GM12864 (cell line): ENCODE results near the gene GRHPR.
"Not testable (repeated sequence)": the region's sequence is repeated elsewhere in the genome, so short reads cannot be mapped to it uniquely, and the experiment has no call there.

Experiments
- DNase-seq: peaks from one replicate; pipeline ENCODE4 v3.0.0-alpha.2; 2011; ENCODE audit warnings: low read depth
- H3K4me3 ChIP-seq: 2 replicates; pipeline ENCODE4 v1.5.1; 2011; ENCODE audit warnings: mild to moderate bottlenecking, low read depth, low read length, control low read depth
- TF ChIP-seq, protein P1 (sequence below): IDR thresholded peaks from 2 replicates; pipeline ENCODE4 v1.5.1; 2011; ENCODE audit warnings: low read depth, mild to moderate bottlenecking, moderate library complexity, low read length, control low read depth, inconsistent platforms; ENCODE audit errors: missing control alignments

GRHPR gene

DNA sequence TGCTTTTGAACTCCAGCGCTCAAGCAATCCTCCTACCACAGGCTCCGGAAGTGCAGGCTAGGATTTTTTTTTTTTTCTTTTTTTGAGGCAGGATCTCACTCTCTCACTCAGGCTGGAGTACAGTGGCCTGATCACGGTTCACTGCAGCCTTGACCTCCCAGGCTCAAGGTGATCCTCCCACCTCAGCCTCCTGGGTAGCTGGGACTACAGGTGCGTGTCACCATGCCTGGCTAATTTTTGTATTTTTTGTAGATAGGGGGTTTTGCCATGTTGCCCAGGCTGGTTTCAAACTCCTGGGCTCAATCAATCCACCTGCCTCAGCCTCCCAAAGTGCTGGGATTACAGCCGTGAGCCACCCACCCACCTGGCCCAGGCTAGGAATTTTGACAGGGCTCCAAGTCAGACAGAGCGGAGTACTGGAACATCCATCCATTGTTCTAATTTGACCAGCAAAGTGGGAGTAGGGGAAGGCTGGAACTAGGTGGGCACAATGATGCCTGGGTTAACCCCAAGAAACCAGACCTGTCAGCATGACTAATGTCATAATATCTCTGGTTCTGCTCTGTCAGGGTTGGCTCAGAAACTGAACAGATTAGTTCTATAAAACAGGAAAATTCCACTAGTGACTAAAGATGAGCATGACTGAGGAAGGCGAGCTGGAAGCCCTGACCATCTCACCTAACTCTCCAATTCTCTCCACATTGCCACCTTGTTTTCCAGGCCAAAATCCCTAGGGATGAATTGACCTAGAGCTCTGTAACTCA is 33.6 kb downstream of the GRHPR start:
- DNase-seq, result no peak
- no peak overlapping the region for H3K4me3 ChIP-seq
- TF ChIP-seq, protein P1, sequence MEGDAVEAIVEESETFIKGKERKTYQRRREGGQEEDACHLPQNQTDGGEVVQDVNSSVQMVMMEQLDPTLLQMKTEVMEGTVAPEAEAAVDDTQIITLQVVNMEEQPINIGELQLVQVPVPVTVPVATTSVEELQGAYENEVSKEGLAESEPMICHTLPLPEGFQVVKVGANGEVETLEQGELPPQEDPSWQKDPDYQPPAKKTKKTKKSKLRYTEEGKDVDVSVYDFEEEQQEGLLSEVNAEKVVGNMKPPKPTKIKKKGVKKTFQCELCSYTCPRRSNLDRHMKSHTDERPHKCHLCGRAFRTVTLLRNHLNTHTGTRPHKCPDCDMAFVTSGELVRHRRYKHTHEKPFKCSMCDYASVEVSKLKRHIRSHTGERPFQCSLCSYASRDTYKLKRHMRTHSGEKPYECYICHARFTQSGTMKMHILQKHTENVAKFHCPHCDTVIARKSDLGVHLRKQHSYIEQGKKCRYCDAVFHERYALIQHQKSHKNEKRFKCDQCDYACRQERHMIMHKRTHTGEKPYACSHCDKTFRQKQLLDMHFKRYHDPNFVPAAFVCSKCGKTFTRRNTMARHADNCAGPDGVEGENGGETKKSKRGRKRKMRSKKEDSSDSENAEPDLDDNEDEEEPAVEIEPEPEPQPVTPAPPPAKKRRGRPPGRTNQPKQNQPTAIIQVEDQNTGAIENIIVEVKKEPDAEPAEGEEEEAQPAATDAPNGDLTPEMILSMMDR, result no peak

DNA sequence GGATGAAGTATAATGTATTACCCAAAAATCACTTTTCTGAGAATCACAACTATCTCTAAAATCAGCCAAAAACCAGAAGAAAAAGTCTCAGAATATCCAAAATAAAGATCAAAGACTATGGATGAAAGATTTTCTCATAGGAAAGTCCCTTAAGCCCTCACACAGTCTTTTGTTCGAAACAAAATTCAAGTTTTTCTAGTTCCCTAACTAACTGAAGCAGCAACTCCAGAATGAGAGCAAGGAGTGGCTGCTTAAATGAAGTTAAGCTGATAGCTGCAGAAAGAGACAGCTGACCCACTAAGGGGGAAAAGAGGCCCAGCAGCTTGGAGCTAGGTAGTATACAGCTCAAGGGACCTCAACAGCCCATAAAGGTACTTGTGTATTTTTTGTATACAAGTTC is 34.3 kb downstream of the GRHPR start:
- no peak for DNase-seq
- TF ChIP-seq, protein P1, result no peak
- no peak overlapping the region for H3K4me3 ChIP-seq

DNA sequence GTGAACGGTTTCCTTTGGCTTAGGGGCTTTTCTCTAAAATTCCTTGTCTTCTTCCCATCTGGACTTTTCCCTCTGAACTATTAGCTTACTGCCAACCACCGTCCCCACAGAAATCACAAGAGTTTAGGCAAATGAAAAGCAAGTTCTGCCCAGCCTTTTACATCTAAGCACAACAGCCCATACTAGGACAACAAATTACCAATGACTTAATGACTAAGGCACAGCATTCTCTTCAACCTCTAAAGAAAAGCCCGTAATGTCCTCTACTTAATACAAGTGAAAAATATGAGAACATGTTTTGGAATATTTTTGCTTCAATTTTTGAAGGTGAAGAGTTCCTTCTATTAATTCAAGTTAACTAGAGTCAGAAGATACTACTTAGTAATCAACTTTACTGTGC is 41.5 kb downstream of the GRHPR start:
- DNase-seq, result no peak
- TF ChIP-seq, protein P1, result no peak
- peak overlapping the region; percentile 70 for H3K4me3 ChIP-seq

DNA sequence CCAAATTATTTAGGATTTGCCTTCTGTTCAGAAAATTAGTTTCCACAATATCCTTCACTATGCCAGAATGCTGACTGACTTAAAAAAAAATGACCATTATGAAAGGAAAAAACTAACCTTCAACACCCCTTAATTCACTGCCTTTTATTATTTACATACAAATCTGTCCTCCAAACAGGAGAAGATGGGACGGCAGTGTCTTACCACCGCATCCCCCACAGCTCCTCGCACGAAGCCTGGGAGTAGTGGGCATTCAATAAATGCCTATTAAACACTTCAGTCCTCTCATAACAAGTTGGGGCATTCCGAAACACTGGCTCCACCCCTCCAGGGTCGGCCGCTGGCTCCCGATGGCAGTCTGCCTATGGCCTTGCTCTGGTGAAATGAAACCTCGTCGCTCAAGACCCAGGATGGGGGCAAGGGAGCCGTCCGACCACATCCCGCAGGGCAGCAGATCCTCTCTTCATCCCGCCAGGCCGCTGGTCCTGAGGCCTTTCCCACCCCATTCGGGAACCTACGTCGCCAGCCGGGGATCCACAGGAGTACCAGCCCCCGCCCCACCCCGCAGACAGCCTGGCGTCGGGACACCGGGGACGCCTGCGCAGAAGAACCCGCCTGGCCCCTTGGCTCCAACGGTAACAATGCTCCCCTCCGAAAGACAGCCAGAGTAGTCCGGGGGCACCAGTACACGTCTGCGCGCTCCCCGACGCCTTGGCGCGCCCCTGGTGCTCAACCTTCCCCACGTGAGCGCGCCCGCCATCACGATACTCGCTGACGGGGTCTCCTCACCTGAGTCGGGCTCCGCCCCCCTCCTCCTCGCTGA is 42.1 kb downstream of the GRHPR start:
- TF ChIP-seq, protein P1, result no peak
- DNase-seq, result peak; percentile 31
- peak overlapping the region; percentile 70 for H3K4me3 ChIP-seq

DNA sequence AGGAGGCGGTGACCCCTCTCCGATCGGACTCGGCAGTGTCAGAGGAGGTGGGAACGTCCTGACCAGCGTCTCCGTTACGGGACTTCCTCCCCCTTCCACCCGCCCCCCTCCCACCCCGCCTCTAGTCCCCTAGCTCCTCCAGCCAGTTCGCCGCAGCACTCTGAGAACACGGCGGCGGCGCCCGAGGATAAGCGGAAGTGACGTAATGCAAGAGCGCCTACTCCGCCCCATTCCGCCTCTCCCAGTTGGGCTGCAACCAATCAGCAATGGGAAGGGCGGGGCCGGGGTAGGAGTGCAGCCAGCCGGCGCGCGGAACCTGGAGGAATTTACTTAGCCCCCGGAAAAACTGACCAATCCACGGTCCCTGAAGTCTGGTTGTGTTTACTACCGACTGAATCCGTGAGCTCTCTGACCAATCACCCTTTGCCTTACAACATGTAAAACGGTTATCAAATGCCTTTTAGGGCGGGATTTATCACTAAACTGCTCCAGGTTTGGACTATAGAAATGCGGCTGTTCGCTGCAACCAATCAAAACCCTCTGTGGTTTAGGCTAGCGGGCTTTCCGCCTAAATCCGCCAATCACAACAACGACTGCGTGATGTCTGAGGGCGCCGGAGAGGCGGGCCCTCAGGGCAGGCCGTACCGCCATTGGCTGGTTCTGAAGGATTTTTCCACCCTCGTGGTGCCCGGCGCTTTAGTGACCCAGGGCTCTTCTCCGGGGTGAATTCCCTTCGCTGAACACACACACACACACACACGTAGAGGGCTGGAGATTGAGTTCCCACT is 42.9 kb downstream of the GRHPR start, which contains the start of gene ZBTB5:
TSS of gene ZBTB5 (minus strand) at position 202 of the 788 bp plus-strand sequence. CDS start 22,899 bp downstream, outside the sequence.
- peak within 1 kb of the TSS; percentile 70 for H3K4me3 ChIP-seq
- peak; percentile 100 for DNase-seq
- TF ChIP-seq, protein P1, result no peak

DNA sequence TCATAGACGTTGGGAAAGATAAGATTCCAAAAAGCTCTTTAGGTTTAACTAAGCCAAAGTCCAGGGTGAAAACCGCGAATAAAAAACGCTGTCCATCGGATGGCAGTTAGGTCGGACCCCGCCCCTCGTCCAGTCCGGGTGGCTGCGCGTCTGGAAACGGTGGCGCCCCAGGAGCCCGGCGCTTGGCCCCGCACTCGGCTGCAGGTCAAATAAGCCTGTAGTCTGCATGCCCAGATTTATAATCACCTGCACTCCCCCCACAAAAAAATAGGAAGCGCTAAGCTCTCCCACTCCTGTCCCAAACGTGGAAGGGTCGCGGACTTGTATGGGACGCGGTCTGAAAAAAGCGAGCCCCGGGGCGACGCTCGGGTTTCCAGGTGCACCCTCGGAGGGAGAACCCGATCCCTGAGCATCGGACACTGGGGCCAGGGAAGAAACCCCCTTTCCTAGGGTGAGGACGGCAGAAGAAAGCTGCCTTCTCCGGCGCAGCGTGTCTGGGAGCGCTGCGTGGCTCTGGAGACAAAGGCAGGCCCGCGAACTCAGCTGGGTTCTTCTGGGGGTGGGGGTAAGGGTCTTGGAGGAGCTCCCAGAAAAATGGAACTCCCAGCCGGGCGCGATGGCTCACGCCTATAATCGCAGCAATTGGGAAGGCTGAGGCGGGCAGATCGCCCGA is 43.7 kb downstream of the GRHPR start:
- TF ChIP-seq, protein P1, result no peak
- H3K4me3 ChIP-seq, result peak overlapping the region; percentile 70
- DNase-seq, result no peak

DNA sequence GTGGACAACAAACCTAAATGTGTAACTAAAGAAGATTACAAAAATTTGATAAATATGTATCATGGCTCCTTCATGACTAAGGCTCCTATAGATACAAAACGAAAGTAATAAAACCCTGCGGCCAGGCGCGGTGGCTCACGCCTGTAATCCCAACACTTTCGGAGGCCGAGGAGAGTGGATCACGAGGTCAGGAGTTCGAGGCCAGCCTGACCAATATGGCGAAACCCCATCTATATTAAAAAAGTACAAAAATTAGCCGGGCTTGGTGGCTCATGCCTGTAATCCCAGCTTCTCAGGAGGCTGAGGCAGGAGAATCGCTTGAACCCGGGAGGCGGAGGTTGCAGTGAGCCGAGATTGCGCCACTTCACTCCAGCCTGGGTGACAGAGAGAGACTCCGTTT is 45.0 kb downstream of the GRHPR start:
- DNase-seq, H3K4me3 ChIP-seq: not testable (repeated sequence)
